AG08395 (cell line): ENCODE measurements around the gene MRPL37.
"Not testable (repeated sequence)": the region's sequence is repeated elsewhere in the genome, so short reads cannot be mapped to it uniquely, and the experiment has no call there.

Experiments used
- DNase-seq: peaks from one replicate; pipeline ENCODE4 v3.0.0; 2012; ENCODE audit warnings: mixed read lengths, low spot score

Gene MRPL37

DNA sequence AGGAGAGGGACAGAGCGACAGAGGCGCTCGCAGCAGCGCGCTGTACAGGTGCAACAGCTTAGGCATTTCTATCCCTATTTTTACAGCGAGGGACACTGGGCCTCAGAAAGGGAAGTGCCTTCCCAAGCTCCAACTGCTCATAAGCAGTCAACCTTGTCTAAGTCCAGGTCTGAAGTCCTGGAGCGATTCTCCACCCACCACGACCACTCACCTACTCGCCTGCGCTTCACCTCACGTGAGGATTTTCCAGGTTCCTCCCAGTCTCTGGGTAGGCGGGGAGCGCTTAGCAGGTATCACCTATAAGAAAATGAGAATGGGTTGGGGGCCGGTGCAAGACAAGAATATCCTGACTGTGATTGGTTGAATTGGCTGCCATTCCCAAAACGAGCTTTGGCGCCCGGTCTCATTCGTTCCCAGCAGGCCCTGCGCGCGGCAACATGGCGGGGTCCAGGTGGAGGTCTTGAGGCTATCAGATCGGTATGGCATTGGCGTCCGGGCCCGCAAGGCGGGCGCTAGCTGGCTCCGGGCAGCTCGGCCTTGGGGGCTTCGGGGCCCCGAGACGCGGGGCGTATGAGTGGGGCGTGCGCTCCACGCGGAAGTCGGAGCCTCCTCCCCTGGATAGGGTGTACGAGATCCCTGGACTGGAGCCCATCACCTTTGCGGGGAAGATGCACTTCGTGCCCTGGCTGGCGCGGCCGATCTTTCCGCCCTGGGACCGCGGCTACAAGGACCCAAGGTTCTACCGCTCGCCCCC lies at the start of gene MRPL37, which contains the start of gene CYB5RL:
Gene MRPL37 (plus strand): TSS at position 403 of the 754 bp plus-strand sequence. CDS start 77 bp downstream, at position 480.
Gene CYB5RL (minus strand): TSS at position 266 of the 754 bp plus-strand sequence. CDS start 4,414 bp downstream, outside the sequence.
- peak; percentile 98 for DNase-seq

DNA sequence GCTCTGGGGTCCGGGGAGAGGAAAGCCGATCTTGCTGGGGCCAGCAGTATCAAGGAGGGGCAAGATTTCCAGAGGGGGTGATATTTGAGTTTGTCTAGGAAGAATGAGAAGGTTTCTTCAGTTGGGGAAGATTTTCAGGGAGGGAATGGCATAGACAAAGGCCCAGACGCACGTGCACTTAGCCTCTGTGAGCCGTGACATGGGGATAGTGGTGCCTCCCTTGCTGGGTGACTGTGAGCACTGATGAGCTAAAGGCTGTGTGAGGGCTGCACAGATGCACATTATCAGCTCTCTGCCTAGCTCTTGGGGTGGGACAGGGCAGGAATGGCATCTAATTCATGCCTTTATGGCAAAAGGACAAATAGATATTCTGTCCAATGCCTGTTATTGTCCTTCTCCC lies 49.0 kb upstream of the MRPL37 start:
- DNase-seq, result no peak

DNA sequence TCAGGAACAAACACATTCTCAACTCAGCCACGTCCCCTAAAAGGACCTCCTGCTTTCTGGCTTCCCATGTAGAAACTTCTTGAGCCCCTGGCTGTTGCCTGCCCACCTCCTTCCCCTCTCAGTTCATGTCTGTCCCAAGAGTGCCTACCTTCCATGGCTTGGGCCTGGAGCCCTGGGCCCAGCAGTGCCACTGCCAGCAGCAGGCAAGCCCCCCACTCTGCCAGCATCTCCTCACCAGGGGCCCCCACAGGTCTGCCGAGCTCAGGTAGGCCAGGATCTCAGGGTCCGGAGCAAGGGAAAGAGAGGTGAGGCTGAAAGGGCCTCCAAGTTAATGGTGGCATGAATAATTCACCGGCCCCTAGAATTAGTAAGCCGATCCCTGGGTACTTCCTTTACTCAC lies 47.3 kb upstream of the MRPL37 start, which contains the start of gene CDCP2:
Gene CDCP2 (minus strand): TSS at position 305 of the 400 bp plus-strand sequence. CDS start 78 bp downstream, at position 227.
- DNase-seq, result no peak

DNA sequence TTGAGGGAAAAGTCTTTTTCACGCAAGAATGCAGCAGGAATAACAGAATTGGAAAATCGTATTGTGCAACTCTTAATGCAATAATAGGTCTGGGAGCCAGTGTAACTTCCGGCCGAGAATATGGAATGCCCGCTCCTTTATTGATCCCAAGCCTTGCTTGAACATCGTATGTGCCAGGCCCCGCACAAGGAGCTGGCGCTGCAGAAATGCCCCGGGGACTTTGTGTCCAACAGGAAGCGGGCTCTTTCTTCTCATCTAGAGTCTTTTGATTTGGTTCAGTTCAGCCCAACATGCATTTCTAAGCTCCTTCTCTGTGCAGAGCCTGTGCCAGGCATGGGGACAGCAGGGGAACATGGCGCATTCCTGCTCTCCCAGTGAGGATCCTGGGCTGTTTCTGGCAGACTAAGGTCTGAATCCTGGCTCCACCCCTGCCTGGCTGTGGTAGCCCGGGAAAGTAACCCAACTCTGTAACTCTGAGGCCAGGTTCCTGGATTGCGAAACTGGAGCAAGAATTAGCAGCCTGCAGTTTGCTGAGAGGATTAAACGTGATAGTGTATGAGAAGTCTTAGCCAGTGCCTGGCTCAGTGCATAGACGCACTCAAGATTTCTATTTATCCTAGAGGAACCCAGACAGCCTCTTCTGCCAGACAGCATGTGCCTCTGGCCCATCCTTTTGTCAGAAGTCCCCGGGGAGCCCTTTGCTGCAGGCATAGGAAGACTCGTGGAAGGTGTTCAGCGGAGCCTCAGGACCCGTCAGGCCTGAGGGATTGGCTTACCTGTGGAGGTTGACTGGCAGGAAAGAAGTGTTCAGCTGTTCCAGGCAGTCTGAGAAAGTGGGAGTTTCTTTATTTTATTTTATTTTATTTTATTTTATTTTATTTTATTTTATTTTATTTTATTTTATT lies 46.2 kb upstream of the MRPL37 start:
- peak; percentile 88 for DNase-seq

DNA sequence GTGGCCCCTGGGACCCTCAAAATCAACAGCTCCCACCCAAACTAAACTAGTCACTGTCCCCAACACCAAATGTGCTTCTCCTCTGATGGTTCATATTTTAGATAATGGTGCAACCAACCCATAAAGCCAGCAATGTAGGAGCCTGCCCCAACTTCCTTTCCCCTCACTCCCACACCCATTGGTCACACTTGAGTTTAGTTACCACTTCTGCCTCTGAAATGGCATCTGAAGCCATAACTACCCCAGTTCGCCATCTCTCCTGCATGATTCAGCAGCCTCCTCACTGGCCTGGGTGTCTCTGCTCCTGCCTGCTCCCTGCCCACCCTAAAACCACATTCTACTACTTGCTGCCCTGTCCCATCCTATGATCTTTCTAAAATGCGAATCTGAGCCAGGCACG lies 43.8 kb upstream of the MRPL37 start:
- no peak for DNase-seq

DNA sequence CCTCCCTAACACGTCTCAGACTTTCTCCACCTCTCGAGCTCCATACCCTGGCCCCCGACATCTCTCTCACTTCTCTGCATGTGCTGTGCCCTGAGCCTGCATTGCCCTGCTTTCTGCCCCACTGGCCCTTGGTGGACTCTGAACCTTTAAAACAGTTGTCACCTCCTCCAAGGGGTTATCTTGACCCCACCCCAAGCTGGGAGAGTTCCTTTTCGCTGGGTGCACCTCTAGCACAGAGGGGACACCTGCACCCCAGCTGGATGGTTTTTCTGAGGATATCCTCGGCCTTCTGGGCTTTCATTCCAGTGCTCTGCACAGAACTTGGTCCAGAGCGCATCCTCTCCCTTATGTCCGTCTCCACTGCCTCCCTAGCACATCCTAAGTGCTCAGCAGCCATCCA lies 43.0 kb upstream of the MRPL37 start:
- DNase-seq, result no peak

DNA sequence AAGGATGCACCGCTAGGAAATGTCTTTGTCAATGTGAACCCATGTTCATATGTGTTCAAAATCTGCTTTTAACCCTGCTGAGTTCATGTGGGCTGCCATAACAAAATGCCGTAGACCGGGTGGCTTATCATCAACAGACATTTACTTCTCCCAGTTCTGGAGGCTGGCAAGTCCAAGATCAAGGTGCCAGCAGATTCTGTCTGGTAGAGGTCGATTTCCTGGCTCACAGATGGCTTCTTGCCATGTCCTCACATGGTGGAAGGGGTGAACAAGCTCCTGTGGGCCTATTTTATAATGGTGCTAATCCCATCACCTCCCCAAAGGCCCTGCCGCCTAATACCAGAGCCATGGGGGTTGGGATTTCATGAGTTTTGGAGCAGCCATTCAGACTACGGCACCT lies 42.6 kb upstream of the MRPL37 start:
- DNase-seq, result no peak

DNA sequence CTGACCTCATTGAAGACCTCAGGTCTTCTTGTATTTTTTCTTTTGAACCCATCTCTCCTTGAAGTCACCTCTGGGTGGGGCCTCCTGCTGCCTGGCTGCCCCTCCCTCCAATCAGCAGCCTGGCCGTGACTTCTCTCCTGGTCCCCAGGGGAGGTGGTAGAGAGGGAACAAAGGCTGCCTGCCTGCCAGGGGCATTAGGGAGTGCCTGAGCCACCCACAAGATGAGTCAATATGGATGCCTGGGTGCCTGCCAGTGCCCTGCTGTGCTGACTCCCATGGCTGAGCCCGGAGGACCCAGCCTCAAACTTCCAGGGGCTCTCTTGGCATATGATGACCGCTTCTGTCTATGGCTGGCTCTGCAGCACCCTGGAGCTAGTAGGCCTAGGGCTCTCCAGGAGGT lies 41.9 kb upstream of the MRPL37 start:
- DNase-seq, result no peak

DNA sequence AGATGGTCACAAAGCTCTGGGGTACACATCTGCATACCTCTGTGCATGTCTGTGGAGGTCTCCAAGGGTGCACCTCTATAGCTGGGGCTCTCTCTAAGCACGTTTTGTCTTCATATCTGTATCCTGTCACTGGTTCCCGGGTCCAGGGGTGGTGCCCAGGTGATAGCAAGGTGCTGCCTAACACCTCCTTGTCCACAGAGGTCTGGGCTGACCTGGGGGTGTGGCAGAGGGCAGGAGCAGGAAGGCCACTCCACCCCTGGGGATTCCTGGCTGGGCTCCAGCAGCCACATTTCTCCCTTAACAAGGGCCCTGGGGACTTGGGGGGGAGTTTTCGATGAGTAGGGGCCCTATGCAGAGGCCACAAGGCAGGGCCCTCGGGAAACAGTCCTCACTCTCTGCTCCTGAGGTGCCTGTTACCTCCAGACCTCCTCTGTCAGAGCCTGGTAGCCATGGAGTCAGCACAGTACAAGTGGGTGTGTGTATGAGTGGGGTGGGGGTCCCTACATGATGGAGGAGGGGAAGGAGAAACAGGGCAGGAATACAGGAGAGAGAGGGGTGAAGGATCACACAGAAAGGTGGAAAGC lies 40.1 kb upstream of the MRPL37 start:
- no peak for DNase-seq

DNA sequence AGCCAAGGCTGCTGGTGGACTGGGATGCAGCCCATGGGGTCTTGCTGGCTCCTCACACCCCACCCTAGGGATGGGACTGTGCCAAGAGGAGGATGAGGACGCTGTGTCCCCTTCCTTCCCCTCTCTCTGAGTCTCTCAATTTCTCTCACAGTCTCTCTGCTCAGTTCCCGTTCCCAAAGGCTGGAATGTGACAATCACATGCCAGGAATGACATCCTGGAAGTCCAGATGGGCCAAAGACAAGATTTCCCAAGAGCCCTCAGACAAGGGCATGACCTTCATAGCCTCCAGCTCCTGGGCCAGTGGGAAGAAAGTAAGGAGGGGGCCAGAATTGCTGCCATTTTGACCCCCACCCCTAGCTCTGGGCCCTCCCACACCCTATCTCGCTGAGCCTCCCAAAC lies 39.6 kb upstream of the MRPL37 start:
- DNase-seq, result peak; percentile 33

DNA sequence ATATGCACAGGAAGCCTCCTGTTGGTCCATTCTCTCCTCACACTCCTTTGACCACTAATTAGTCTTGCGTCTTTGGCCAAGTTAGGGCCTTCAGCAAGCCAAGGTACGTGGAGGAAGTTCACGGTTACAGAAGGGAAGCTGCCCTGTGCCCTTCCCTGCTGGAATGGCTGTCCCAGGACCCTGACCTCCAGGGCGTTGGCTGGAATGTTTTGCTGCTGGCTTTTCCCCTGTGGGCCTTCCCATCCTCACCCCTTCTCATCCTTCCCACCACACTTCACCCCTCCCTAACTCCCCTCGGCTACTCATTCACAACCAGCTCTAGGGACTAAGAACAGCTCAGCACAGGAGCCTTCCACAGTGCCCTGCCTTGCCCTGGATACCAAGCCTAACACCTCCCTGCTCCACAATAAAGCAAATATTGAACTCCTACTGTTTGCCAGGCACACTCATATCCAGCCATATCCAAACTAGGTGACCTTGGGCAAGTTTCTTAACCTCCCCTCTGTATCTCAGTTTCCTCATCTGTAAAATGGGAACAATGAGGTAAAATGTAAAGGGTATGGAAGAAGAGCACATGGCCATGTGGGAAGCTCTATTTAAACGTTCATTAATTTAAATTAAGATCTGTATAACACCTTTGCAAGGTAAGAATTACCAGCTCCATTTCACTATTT lies 38.3 kb upstream of the MRPL37 start:
- no peak for DNase-seq

DNA sequence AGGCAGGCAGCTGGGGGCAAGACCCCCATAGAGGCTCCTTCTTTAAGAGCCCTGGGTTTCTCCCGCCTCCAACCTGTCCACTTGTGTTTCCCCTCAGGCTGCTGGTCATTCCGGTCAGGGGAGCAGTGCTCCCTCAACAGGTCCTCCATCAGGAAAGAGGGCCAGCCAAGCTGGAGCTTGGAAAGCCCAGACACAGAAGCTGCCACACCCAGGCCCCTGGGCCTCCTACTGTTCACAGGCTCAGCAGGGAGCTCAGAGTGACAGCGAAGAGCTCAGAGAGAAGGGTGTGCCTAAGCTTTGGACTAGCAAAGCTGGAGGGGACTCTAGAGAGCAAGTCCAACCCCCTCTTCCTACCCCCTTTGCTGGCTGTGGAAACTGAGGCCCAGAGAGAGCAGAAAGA lies 36.9 kb upstream of the MRPL37 start:
- DNase-seq, result no peak

DNA sequence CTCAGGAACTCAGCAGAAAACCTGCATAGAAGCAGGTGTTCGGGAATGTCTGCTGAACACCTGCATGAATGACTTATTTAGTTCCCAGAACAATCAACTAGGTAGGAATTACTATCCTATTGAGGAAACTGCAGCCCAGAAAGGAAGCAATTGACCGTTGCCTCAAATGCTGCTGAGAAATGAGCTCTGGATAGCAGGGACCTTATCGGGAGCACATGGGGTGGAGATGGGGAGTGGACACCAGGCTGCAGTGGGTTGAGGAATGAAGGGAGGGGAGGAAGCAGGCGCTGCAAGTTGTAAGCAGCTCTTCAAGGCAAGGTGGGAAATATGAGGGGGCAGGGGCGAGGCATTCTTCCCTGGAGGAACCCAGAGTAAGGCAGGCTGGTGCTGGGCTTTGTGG lies 36.4 kb upstream of the MRPL37 start:
- DNase-seq, result no peak

DNA sequence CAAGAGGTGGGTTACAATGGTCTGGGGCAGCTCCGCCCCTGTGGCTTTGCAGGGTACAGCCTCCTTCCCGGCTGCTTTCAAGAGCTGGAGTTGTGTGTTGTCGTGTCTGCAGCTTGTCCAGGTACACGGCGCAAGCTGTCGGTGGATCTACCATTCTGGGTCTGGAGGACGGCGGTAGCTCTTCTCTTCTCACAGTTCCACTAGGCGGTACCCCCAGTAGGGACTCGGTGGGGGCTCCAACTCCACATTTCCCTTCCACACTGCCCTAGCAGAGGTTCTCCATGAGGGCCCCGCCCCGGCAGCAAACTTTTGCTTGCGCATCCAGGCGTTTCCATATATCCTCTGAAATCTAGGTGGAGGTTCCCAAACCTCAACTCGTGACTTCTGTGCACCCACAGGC lies 34.8 kb upstream of the MRPL37 start:
- DNase-seq, result no peak

DNA sequence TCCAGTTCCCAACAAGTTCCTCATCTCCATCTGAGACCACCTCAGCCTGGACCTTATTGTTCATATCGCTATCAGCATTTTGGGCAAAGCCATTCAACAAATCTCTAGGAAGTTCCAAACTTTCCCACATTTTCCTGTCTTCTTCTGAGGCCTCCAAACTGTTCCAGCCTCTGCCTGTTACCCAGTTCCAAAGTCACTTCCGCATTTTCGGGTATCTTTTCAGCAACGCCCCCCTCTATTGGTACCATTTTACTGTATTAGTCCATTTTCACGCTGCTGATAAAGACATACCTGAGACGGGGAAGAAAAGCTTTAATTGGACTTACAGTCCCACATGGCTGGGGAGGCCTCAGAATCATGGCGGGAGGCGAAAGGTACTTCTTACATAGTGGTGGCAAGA lies 33.6 kb upstream of the MRPL37 start:
- not testable (repeated sequence) for DNase-seq

DNA sequence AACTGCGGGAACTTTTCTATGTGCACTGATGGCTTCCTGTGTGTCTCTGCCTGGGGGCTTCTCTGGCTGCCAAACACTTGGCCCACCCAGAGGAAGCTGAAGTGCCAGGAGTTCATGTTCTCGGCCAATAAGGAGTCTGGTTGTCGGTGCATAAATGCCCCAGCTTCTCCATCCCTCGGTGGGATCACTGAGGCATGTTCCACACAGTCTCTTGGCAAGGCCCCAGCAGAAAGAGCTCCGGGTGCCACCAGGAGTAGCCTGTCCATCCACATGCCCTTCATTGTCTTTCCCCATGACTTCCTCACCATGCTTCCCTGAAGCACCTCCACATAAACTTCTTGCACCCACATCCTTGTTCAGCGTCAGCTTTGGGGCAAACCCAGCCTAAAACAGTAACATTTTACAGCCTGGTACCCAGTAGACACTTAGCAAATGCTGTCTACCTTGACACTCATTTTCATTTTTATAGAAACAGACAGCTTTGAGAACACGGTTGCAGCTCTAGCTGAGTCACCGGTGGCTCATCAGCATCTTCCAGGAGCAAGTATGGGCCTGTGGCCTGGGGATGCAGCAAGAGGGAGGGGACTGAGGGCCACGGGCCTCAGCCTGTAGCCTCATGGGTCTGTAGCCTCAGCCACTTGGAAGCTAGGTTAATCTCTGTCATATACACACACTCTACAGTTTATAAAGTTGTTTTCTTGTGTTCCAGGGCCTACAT lies 32.4 kb upstream of the MRPL37 start:
- peak; percentile 60 for DNase-seq

DNA sequence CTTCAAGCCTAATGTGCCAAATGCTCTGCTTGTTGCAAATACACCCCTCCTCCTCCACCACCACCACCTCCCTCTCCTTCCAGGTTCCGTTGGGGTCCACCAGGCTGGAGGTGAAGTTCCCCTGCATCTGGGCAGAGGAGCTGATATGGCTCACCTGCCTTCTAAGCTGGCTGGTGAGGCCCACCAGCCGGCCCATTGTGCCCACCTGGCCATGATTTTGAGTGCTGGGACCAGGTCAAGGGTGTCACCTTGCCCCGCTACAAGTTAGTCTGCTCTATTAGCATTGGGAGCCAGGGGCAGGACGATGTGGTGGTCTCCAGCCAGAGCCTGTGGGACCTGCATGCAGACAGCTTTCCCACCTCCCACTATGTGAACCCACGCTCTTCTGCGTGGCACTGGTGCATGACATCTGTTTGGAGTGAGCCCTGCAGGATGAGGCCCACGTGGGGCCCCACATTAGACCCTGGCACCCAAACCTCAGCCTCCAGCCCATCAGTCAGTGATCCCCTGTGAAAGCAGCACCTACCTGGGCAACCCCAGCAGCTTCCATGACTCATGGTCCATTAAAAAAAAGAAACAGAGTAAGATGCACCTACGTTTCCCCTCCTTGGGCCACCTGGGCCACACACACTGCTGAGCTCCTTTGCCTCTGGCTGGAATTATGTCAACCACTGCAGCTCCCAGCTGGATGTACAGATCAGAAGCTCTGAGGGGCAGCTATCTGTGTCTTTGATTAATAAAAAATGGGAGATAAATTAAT lies 31.6 kb upstream of the MRPL37 start:
- DNase-seq, result no peak

DNA sequence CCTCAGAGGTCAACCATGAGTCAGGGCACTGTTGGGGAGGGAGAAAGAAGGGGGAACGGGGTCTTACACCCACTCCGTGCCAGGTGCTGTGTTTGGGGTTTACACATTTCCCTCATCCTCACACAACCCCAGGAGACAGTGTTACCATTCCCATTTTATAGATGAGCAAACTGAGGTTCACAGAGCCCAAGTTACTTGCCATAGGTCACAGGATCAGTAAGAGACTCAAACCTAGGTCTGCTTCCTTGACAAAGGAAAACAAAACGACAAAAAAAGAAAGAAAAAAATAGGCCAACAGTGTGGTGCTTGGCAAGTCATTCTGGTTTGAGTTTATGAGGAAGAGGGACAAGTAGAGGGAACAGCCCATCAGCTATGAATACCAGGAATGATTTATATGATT lies 30.9 kb upstream of the MRPL37 start:
- DNase-seq, result no peak

DNA sequence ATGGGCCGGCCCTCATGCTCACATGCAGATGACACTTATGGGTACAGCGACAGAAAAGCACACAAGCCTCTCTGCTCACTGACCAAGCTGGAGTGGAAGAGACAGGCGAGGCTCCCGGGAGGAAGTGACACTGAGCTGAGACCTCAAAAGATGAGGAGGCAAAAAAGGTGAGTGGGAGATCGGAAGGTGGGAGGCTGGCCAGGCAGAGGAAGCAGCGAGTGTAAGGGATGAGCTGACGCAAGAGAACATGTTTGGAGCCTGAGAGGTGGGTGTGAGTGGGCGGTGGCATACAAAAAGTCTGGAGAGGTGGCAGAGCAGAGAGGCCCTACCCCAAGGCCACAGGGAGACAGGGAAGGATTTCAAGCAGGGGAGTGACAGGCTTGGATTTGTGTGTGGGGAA lies 29.0 kb upstream of the MRPL37 start:
- no peak for DNase-seq

DNA sequence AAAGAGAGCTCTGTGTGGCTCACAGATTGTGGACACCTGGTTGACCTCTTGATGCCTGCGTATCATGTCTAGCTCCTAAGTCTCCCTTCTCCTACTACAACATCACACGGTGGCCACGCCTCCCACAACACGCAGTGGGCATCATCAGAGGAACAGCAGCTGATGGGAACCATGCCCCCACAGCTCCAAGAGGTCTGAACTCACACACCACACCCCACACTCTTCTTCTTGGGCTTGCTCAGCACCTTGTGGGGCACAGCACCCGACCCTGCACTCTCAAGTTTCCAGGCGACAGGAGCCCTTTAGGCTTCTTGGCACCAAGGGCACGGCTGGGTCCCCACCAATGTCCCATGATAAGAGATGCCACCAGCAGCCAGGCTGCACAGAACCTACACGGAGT lies 28.4 kb upstream of the MRPL37 start:
- no peak for DNase-seq
